ENCODE results near the gene CIB4.

DNA sequence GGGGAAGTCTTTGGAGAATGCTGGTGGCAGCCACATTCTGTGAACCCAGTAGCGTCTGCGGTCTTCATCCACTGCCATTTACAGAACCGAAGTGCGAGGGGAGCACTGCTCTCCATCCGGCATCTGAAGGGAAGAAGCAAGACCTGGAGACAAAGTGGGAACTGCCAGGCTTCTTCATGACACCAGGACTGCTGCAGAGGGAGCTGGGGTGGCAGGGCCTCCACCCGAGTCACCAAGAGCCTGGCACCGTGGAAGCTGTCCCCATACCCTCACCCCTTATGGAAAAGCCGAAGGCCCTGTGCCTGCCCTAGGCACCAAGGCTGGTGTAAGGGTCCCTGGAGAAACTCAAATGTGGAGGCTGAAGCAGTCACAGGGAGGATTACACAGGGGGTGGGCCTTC, 79.8 kb downstream of the CIB4 start:
- TF ChIP-seq, protein P1, sequence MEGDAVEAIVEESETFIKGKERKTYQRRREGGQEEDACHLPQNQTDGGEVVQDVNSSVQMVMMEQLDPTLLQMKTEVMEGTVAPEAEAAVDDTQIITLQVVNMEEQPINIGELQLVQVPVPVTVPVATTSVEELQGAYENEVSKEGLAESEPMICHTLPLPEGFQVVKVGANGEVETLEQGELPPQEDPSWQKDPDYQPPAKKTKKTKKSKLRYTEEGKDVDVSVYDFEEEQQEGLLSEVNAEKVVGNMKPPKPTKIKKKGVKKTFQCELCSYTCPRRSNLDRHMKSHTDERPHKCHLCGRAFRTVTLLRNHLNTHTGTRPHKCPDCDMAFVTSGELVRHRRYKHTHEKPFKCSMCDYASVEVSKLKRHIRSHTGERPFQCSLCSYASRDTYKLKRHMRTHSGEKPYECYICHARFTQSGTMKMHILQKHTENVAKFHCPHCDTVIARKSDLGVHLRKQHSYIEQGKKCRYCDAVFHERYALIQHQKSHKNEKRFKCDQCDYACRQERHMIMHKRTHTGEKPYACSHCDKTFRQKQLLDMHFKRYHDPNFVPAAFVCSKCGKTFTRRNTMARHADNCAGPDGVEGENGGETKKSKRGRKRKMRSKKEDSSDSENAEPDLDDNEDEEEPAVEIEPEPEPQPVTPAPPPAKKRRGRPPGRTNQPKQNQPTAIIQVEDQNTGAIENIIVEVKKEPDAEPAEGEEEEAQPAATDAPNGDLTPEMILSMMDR (IDR thresholded peaks at IDR 0.05) = no peak
- no peak for TF ChIP-seq POLR2AphosphoS5 (IDR thresholded peaks at IDR 0.05; ENCODE audit: insufficient read depth in 1 of 2, low read depth in 1 of 2)

Data from vagina (tissue), 2 donors.